Transverse colon (tissue), 4 donors: ENCODE measurements around the gene SPOUT1. TPM values are rescaled to one million over a fixed set of nuclear protein-coding genes. Genes with fewer than 3 reads are reported as not detected.
A peak's percentile ranks its signal among the peaks of the same experiment; 100 is the strongest.

Experiments used
- DNase-seq: peaks from one replicate; pipeline ENCODE4 v3.0.0-alpha.2; 2019
- H3K27ac ChIP-seq, 4 donors: fragments of 200-600 bp; sonication (generic); 2 replicates each; pipeline ENCODE4 v1.5.1; 2016 to 2018; ENCODE audit warnings: inconsistent platforms in 4 of 4
- H3K27me3 ChIP-seq: fragments of 200-600 bp; sonication (generic); 2 replicates; pipeline ENCODE4 v1.5.1; 2017; ENCODE audit warnings: inconsistent platforms
- H3K36me3 ChIP-seq, 4 donors: fragments of 200-600 bp; sonication (generic); 2 replicates each; pipeline ENCODE4 v1.5.1; 2017 to 2019; ENCODE audit warnings: inconsistent platforms in 4 of 4
- H3K4me1 ChIP-seq, 4 donors: fragments of 200-600 bp; sonication (generic); 2 replicates each; pipeline ENCODE4 v1.5.1; 2017 to 2020; ENCODE audit warnings: inconsistent platforms in 4 of 4
- H3K4me3 ChIP-seq, 4 donors: fragments of 200-600 bp; sonication (generic); 1 replicate in 1 of 4; 2 replicates in 3 of 4; pipeline versions ENCODE4 v1.5.1 to v1.6.1; 2017 to 2019; ENCODE audit warnings: inconsistent platforms in 4 of 4
- H3K9me3 ChIP-seq, 2 donors: fragments of 200-600 bp; sonication (generic); 2 replicates each; pipeline ENCODE4 v1.5.1; 2017 to 2019; ENCODE audit warnings: inconsistent platforms in 2 of 2
- EP300 ChIP-seq: sonication (generic); formaldehyde crosslinking; IDR thresholded peaks from one replicate; pipeline ENCODE4 v1.6.1; 2017; ENCODE audit warnings: antibody characterized with exemption, low read depth
- POLR2A ChIP-seq: fragments of 450-650 bp; IDR thresholded peaks from one replicate; pipeline ENCODE4 v1.6.1; 2016; ENCODE audit warnings: antibody characterized with exemption, mild to moderate bottlenecking, moderate library complexity
- POLR2AphosphoS5 ChIP-seq, 3 donors: sonication (generic); formaldehyde crosslinking; IDR thresholded peaks; one replicate each; pipeline ENCODE4 v1.6.1; 2016; ENCODE audit warnings: antibody characterized with exemption in 3 of 3
- WGBS, 2 donors: methylation state at CpG; one replicate each; pipeline ENCODE4 v1.1.5; 2018; ENCODE audit warnings: low coverage in 1 of 2; 5-methylcytosine and 5-hydroxymethylcytosine counted together
- in situ Hi-C, 4 donors: fragments of 200-750 bp; cut with MboI; loops; one replicate each; pipeline versions ENCODE4 v1.15.0 to v1.15.1; 2017; ENCODE audit warnings: low sequenced_read_pairs in 3 of 4, low pct_ligation_motif_present in 1 of 4, low pct_unique_long_range_greater_than_20kb in 1 of 4
- intact Hi-C: fragments of 100-400 bp; cut with DNase I; formaldehyde crosslinking; loops from one replicate; pipeline ENCODE4 v1.15.1; 2023; ENCODE audit warnings: low total_unique reads
- total RNA-seq, 4 donors: library from RNA; depleted of rRNA; stranded (reverse); fragments of >200 nt; gene quantifications; one replicate each; pipeline ENCODE4 v1.1.0, GENCODE V29; 2016
- TF ChIP-seq, protein P1 (sequence below), 5 experiments: fragments of 200-600 bp in 3 of 5; fragments of 450-650 bp in 2 of 5; sonication (generic) in 3 of 5; IDR thresholded peaks; 1 replicate in 2 of 5; 2 replicates in 3 of 5; pipeline ENCODE4 v1.5.1; 2016 to 2017; ENCODE audit warnings: antibody characterized with exemption in 5 of 5, inconsistent platforms in 3 of 5, mild to moderate bottlenecking in 2 of 5, moderate library complexity in 1 of 5

The SPOUT1 gene
- total RNA-seq, 4 donors from 2014 or later = 19.5 to 48.3 (median 26.6) TPM

GRCh38 chr9:128790536-128790935 is 39.1 kb downstream of the SPOUT1 start:
- peaks cover 0 to 24% (median 10%) of the 10 kb centered on the region in 4 donors for H3K36me3 ChIP-seq
- H3K4me3 ChIP-seq = no peak overlapping the region
- 100% methylated on average over 4 of the region's 4 CpGs; no CpG with 5 or more reads in 1 of the 2 donors for WGBS, 2 donors
- in situ Hi-C loops (no loop called here), intact Hi-C loops (no loop called here)
- TF ChIP-seq, protein P1, sequence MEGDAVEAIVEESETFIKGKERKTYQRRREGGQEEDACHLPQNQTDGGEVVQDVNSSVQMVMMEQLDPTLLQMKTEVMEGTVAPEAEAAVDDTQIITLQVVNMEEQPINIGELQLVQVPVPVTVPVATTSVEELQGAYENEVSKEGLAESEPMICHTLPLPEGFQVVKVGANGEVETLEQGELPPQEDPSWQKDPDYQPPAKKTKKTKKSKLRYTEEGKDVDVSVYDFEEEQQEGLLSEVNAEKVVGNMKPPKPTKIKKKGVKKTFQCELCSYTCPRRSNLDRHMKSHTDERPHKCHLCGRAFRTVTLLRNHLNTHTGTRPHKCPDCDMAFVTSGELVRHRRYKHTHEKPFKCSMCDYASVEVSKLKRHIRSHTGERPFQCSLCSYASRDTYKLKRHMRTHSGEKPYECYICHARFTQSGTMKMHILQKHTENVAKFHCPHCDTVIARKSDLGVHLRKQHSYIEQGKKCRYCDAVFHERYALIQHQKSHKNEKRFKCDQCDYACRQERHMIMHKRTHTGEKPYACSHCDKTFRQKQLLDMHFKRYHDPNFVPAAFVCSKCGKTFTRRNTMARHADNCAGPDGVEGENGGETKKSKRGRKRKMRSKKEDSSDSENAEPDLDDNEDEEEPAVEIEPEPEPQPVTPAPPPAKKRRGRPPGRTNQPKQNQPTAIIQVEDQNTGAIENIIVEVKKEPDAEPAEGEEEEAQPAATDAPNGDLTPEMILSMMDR (IDR thresholded peaks at IDR 0.05) = no peak
- TF ChIP-seq POLR2A = no peak
- no peak for TF ChIP-seq POLR2AphosphoS5 (IDR thresholded peaks at IDR 0.05)
- TF ChIP-seq EP300 = no peak
- H3K27ac ChIP-seq = no peak overlapping the region
- DNase-seq = no peak
- no peaks in the 10 kb centered on the region for H3K9me3 ChIP-seq
- H3K27me3 ChIP-seq = no peaks in the 10 kb centered on the region
- H3K4me1 ChIP-seq = peaks cover 8 to 20% (median 11%) of the 10 kb centered on the region in 4 donors

DNA sequence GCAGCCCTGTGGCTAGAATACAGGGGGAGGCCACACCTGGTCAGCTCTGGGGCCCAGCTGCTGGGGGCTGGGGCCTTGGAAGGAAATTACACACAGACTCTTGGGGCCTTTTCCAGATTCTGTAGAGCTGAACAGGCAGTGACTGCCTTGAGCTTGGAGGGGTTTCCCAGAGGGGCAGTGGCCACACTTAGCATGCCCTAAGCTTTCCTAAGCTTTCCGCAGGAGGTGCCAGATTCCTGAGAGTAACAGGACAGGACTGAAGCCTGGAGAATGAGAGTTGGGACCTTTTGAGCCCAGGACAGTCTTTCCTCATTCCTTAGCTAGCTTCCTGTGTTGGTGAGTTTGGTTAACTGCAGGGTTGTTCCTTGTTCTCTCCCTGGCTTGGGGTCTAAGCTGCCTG is 41.1 kb downstream of the SPOUT1 start:
- intact Hi-C loops = no loop called here

GRCh38 chr9:128787659-128788058 is 41.9 kb downstream of the SPOUT1 start:
- peak; percentile 23 for DNase-seq
- Histone ChIP-seq H3K27me3 (no peaks in the 10 kb centered on the region), H3K4me3 (peak overlapping the region; percentile 65 to 98 (median 81)), H3K36me3 (peaks cover 0 to 10% (median 4%) of the 10 kb centered on the region in 4 donors), H3K27ac (peak overlapping the region; percentile 87 to 92 (median 89)), H3K4me1 (peaks cover 8 to 20% (median 11%) of the 10 kb centered on the region in 4 donors), H3K9me3 (no peaks in the 10 kb centered on the region)
- TF ChIP-seq POLR2A = no peak
- TF ChIP-seq POLR2AphosphoS5 (IDR thresholded peaks at IDR 0.05) = no peak
- TF ChIP-seq, protein P1 (IDR thresholded peaks at IDR 0.05) = no peak
- TF ChIP-seq EP300 = no peak
- in situ Hi-C loops = no loop called here
- WGBS, 2 donors = 4% methylated on average over 7 of the region's 7 CpGs; no CpG with 5 or more reads in 1 of the 2 donors
- intact Hi-C loops = loop anchor here (1.0 kb wide), 1 partner anchor 15 kb away; no protein-coding TSS in a partner anchor

More for the DNA sequence above, 41.1 kb downstream of the SPOUT1 start:
- no peaks in the 10 kb centered on the region for H3K9me3 ChIP-seq
- WGBS, 2 donors = 88% methylated on average over 1 of the region's 1 CpG; no CpG with 5 or more reads in 1 of the 2 donors
- no peaks in the 10 kb centered on the region for H3K27me3 ChIP-seq
- H3K4me3 ChIP-seq = no peak overlapping the region
- in situ Hi-C loops = no loop called here
- H3K27ac ChIP-seq = peak overlapping the region in 1 of 4 donors; percentile 87
- peaks cover 8 to 20% (median 11%) of the 10 kb centered on the region in 4 donors for H3K4me1 ChIP-seq
- no peak for TF ChIP-seq POLR2A
- TF ChIP-seq EP300 = no peak
- TF ChIP-seq, protein P1 (IDR thresholded peaks at IDR 0.05) = no peak
- no peak for TF ChIP-seq POLR2AphosphoS5 (IDR thresholded peaks at IDR 0.05)
- H3K36me3 ChIP-seq = peaks cover 0 to 17% (median 7%) of the 10 kb centered on the region in 4 donors
- no peak for DNase-seq

DNA sequence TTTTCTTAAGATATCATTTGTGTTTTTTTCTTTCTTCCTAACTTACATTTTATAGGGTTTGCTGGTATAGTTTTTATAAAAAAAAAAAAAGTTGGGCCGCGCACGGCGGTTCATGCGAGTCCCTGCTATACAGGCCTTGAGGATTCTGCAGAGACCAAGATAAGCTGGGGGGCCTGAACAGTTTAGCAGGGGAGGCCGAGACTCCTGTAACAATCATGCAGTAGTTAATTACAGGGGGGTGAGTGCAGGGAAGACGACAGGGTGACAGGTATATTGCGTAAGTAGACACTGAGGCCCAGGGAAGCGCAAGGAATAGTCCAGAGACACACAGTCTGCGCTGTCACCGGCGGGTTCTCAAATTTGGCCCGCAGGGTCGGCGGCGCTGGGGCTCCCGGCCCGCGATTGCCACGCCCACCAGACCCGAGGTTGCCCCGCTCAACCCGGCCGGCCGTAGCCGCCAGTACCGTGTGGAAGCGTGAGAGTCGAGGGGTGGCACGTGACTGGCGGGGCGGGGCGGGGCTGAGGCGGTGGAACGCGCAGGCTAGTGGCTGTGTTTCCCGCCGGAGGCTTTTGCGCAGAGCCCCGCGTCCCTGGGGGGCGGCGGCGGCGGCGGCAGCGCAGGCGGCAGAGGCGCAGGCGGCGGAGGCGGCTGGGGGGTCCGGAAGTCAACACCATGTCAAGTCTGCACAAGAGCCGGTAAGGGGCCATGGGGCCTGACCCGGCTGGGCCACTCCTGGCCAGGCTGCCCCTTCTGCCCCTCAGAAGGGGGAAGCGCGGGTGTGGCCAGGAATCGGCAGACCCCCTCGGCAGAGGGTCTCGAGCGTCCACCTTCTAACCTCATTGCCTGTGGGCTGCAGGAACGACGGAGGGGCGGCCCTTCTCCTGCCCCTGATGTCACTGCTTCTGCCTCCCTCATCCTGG is 42.7 kb downstream of the SPOUT1 start, which contains the start of gene TBC1D13:
Gene TBC1D13, plus strand, starts transcription at position 573 of the 921 bp plus-strand sequence. Its CDS starts 101 bp downstream, at position 674.
- DNase-seq = peak; percentile 91
- Histone ChIP-seq H3K9me3 (no peaks in the 10 kb centered on the region), H3K36me3 (peaks cover 0 to 5% (median 2%) of the 10 kb centered on the region in 4 donors), H3K27me3 (no peaks in the 10 kb centered on the region), H3K4me3 (peak within 1 kb of the TSS; percentile 65 to 98 (median 81)), H3K4me1 (peaks cover 8 to 20% (median 11%) of the 10 kb centered on the region in 4 donors), H3K27ac (peak within 1 kb of the TSS; percentile 87 to 92 (median 89))
- TF ChIP-seq, protein P1 (IDR thresholded peaks at IDR 0.05) = no peak
- TF ChIP-seq POLR2A = peak; percentile 60
- peak; percentile 61 to 76 (median 74) for TF ChIP-seq POLR2AphosphoS5 (IDR thresholded peaks at IDR 0.05)
- TF ChIP-seq EP300 = no peak
- in situ Hi-C loops = no loop called here
- intact Hi-C loops = loop anchor here (1.0 kb wide), 1 partner anchor 15 kb away; no protein-coding TSS in a partner anchor
- WGBS, 2 donors = 13 to 86% methylated on average over 5 to 40 of the region's 64 CpGs
